HuH-7.5 (cell line): ENCODE measurements around the gene PRIM2.
"Not testable (repeated sequence)": the region's sequence is repeated elsewhere in the genome, so short reads cannot be mapped to it uniquely, and the experiment has no call there.

ENCODE experiments used
- DNase-seq: peaks from one replicate; pipeline ENCODE4 v3.0.0; 2011; ENCODE audit warnings: low spot score

PRIM2 gene

GRCh38 chr6:57317060-57317943, at the start of gene PRIM2:
Gene PRIM2, plus strand, starts transcription at chr6:57317630. Its CDS starts 816 bp downstream, at chr6:57318446.
- DNase-seq, result peak; percentile 80

DNA sequence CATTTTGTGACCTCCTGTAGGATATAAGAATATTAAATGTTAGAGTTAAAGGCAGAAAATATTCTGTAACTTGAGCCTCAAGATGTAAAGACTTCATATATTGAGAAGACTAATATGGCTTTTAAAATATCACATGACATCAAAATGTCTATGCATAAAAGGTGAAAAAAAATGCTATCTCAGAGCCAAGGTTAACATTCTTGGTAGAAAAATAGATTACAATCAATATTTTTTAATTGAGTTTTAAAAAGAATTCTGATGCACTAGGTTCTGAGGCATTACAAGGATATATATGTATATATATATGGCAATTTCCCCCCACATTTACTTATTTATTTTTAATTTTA, 49.2 kb upstream of the PRIM2 start:
- DNase-seq, result no peak

- not testable (repeated sequence) for DNase-seq
Observed at GRCh38 chr6:57274113-57274824, 43.2 kb upstream of the PRIM2 start.

GRCh38 chr6:57275384-57275783, 42.0 kb upstream of the PRIM2 start:
- no peak for DNase-seq

GRCh38 chr6:57276946-57277345, 40.5 kb upstream of the PRIM2 start:
- no peak for DNase-seq

GRCh38 chr6:57278570-57278969, 38.9 kb upstream of the PRIM2 start:
- no peak for DNase-seq

DNA sequence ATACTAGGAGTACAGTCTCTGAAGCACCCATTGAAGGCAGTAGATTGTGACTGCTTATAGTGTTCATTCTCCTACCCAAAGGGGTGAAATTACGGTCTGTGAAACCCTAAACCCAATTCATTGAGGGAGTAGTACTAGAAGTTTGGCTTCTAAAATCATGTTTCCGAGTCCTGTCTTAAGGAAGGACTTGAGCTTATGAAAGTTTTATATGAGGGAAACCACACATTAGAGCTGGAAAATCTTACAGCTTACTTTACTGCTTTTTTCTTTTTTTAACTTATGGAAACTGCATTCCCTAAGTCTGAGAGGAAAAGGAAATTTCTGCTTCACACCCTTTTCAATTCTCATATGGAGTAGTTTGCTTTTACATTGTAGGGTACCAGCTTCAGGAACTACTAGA, 38.4 kb upstream of the PRIM2 start:
- DNase-seq, result no peak

DNA sequence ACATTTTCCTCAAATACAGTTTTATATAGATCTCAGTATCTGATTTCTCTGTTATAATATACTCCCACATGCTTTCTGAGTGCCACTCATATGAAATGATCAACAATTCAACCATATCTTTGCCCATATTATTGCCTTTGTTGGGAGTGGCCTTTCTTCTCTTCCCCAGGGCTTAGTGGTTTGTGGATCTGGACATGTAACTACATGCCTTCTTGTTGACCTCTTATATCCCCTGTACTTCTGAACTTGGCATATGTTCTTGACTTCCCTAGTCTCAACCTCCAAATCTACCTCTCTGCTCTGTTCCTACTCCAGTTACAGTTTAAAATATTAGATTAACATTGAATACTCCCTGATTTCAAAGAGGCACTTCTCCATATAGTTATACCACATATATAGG, 34.3 kb upstream of the PRIM2 start:
- DNase-seq, result no peak

GRCh38 chr6:57283911-57284455, 33.4 kb upstream of the PRIM2 start:
- no peak for DNase-seq

- DNase-seq, result not testable (repeated sequence)
Observed at GRCh38 chr6:57288136-57288535, 29.3 kb upstream of the PRIM2 start.

DNA sequence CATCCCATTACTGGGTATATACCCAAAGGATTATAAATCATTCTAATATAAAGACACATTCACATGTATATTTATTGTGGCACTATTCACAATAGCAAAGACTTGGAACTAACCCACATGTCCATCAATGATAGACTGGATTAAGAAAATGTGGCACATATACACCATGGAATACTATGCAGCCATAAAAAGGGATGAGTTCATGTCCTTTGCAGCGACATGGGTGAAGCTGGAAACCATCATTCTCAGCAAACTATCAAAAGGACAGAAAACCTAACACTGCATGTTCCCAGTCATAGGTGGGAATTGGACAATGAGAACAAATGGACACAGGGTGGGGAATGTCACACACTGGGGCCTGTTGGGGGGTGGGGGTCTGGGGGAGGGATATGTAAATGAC, 24.0 kb upstream of the PRIM2 start:
- DNase-seq, result not testable (repeated sequence)

- no peak for DNase-seq
Observed at GRCh38 chr6:57294862-57295445, 22.5 kb upstream of the PRIM2 start.

DNA sequence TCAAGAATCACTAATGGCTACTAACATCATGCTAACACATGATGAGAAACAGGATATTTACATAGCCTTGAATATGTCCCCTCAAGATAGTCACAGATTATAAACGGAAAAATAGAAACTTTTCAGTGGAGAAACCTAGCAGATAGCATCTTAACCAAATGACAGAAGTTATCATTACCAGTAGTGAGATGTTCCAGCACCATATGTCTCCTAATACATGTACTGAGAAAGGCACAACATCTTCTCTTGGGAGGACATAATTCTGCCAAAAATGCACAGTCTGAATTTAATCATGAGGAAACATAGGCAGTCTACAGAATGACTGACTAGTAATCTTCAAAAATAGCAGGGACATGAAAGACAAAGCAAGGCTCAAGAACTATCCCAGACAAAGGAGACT, 19.9 kb upstream of the PRIM2 start:
- DNase-seq, result no peak

DNA sequence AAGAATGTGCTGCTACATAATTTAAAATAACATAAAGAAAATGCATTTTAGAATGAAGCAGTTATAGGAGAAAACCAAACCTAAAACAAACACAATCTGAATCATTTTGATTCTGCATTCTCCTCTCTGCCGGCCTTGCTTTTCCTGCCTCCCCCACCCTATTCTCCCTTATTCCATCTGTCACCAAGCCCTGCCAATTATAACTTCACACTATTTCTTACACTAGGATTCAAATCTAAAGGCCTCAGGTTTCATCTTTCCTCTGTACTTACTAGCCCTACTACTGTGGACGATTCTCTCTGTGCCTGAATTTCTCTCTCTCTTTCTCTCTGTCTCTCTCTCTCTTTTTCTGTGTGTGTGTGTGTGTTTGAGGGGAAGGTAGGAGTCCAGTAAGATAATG, 18.7 kb upstream of the PRIM2 start:
- no peak for DNase-seq

DNA sequence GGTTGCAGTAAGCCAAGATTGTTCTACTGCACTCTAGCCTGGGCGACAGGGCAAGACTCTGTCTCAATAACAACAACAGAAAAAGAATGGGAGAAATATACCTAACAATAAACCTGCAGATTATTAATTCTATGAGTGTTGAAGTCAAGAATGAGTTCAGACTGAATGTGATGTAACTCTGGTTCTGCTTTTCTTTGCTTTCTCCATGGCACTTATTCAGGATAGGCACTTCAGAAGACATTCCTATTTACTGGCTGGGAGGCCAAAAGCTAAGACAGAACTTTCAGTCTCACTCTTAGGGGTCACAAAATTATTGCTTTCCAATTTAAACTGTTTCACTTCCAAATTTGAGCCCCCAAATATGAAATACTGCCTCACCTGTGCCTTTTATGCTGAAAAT, 15.7 kb upstream of the PRIM2 start:
- DNase-seq, result no peak

GRCh38 chr6:57302477-57302876, 15.0 kb upstream of the PRIM2 start:
- no peak for DNase-seq

DNA sequence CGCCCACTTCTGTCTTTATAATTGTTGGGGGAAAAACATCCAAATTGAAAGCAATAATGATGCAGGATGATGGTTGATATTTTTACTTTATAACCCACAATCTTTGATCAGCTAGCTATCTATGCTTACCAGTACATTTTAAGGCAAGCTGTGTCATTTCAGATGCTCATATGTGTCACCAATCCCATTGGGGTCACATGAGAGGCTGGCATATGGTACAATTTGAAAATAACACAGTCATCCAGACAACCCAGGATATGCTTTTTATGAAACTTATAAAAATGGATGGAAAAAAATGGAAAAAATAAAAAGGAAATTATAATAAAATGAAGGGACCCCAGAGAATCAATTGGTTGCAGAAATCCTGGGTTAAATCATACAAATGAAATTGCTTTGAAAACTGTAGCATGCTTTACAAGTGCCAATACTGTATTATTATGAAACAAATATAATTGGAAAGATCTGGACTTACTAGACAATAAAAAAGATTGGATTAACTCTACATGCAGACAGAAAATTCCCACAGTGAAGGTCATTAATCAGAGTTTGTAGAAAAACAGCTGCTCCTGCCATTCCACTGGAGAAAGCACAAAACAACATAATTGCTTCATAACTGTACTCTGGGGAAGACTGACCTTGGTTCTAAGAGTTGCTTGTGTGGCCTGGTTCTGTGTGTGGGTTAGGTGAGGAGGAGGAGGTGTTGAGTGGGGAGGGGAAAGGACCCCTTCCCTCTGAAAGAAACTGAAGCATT, 13.3 kb upstream of the PRIM2 start:
- no peak for DNase-seq

DNA sequence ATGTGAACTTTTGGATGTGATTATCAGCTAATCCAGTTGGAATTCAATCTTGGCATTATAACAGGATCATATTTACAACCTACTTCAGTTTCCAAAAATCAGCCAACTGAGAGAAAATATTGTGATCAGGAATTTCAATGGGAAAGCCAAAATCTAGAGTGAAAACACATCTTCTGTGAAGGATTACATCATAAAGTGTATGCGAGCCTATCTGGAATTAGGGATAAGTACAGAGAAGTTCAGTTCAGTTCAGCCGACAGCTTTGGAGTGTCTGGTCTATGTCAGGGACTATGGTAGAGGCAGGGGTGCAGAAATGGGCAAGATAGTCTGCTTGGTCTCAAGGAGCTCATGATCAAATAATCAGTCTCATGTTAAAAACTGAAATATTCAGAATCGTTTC, 12.3 kb upstream of the PRIM2 start:
- no peak for DNase-seq

DNA sequence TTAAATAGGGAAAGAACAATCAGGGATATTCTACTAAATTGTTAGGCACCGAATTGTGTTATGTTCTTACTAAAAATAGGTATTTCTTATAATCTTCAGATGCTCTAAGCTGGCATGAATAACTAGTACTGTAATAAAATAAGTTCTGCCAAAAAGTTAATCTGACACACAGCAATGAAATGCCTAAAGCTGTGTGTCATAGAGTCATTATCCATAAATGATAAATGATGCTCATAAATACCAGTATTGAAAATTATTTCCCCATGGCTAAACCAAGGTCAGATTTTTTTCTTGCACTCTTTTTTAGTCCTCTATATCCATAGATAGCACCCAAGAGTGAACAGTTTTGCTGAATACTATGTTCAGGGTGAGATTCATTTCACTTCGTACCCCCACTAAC, 11.7 kb upstream of the PRIM2 start:
- no peak for DNase-seq

DNA sequence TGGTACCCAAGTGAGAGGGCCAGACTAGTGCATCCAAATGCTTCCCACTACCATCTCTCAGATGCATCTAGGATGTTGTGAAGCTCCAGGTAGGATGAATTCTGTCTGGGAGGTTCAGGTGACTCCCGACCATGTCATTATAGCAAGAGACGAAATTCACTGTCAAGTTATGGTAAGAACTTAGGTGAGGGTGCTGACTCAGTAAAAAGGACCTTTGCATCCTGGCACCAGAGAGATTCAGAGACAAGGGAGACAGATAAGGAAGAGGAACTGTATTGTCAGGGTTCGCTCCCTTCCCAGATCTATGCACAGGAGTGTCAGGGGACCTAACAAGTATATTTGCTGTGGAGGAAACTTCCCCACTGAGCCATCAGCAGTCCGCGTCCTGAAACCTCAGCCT, 11.2 kb upstream of the PRIM2 start:
- no peak for DNase-seq

GRCh38 chr6:57307850-57308249, 9.6 kb upstream of the PRIM2 start:
- no peak for DNase-seq

DNA sequence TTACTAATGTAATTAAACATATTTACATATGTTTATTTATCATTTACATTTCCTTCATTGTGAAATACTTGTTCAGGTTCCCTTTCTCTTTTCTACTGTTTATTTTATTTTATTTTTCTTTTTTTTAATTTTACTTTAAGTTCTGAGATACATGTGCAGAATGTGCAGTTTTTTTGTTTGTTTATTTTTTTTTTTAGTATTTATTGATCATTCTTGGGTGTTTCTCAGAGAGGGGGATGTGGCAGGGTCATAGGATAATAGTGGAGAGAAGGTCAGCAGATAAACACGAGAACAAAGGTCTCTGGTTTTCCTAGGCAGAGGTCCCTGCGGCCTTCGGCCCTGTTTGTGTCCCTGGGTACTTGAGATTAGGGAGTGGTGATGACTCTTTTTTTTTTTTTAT, 8.7 kb upstream of the PRIM2 start:
- not testable (repeated sequence) for DNase-seq
